K562 (cell line): Measurements from ENCODE around the gene IRF5. TPM values are rescaled to one million over a fixed set of nuclear protein-coding genes. Genes with fewer than 3 reads are reported as not detected.
A peak's percentile ranks its signal among the peaks of the same experiment; 100 is the strongest.

ENCODE experiments used
- ATAC-seq: fragments of 200-7000 bp; cut with Tn5 transposase; 3 replicates; pipeline ENCODE4 v1.9.1; 2020; ENCODE audit warnings: moderate library complexity
- BruUV-seq: library from RNA; stranded (reverse); fragments of 400-500 nt; replicated peaks from 2 replicates; lab custom pipeline; 2021; lab: Mats Ljungman, UMichigan
- CTCF ChIA-PET: fragments of 300-600 bp; formaldehyde crosslinking; extraction: SDS; loops from one replicate; lab custom pipeline; 2021; ENCODE audit warnings: low intra/inter-chr PET ratio; lab: Yijun Ruan, JAX
- POLR2A ChIA-PET: fragments of 300-600, 350-650 bp; sonication (Branson Sonifier 250); formaldehyde crosslinking; extraction: SDS; loops from one replicate; lab custom pipeline; 2021; ENCODE audit warnings: antibody characterized with exemption, inconsistent platforms; lab: Yijun Ruan, JAX
- DNase-seq, 4 experiments: peaks; one replicate each; pipeline versions ENCODE4 v3.0.0 to v3.0.0-alpha.2; 2011 to 2018; ENCODE audit warnings: low spot score in 3 of 4, mixed read lengths in 3 of 4; ENCODE audit errors: extremely low read depth in 1 of 4
- FAIRE-seq: peaks from 2 replicates; lab custom pipeline; 2011; peaks lifted over from hg19 to GRCh38; lab: Jason Lieb, UNC
- H2AFZ ChIP-seq: 2 replicates; pipeline ENCODE4 v1.6.0; 2011; ENCODE audit warnings: low read depth, low read length, control low read depth, inconsistent platforms
- H3K27ac ChIP-seq: fragments of 200-600 bp; 3 replicates; pipeline ENCODE4 v1.8.0; 2011; ENCODE audit warnings: low read depth, mild to moderate bottlenecking, control low read depth, inconsistent platforms, low read length, moderate library complexity, mixed read lengths; ENCODE audit errors: extremely low read depth
- H3K27me3 ChIP-seq, 2 experiments: fragments of 300-600 bp in 1 of 2; 2 replicates in 1 of 2; 3 replicates in 1 of 2; pipeline versions ENCODE4 v1.6.0 to v1.8.0; 2011; ENCODE audit warnings: inconsistent platforms in 2 of 2, low read length in 2 of 2, mild to moderate bottlenecking in 1 of 2, mixed read lengths in 1 of 2, moderate library complexity in 1 of 2; ENCODE audit not compliant: control insufficient read depth in 2 of 2, insufficient read depth in 2 of 2
- H3K36me3 ChIP-seq: fragments of 300-600 bp; 3 replicates; pipeline ENCODE4 v1.8.0; 2011; ENCODE audit warnings: mild to moderate bottlenecking, low read length, inconsistent platforms; ENCODE audit not compliant: control insufficient read depth, insufficient read depth
- H3K4me1 ChIP-seq, 2 experiments: fragments of 200-600 bp in 1 of 2; replicated peaks in 1 of 2; 2 replicates in 1 of 2; 3 replicates in 1 of 2; pipeline versions ENCODE4 v1.5.1 to v1.8.0; 2011; ENCODE audit warnings: inconsistent platforms in 2 of 2, low read length in 2 of 2, mild to moderate bottlenecking in 1 of 2, mixed read lengths in 1 of 2, moderate library complexity in 1 of 2; ENCODE audit not compliant: control insufficient read depth in 2 of 2, insufficient read depth in 2 of 2
- H3K4me2 ChIP-seq: 2 replicates; pipeline ENCODE4 v1.6.1; 2011; ENCODE audit warnings: low read length, control low read depth, inconsistent platforms, mixed read lengths; ENCODE audit not compliant: insufficient read depth
- H3K4me3 ChIP-seq: fragments of 200-600 bp; sonication (generic), shearing (Covaris generic); 2 replicates; pipeline ENCODE4 v1.5.1; 2016; ENCODE audit warnings: control low read depth, inconsistent platforms
- H3K79me2 ChIP-seq: fragments of 200-600 bp; 3 replicates; pipeline ENCODE4 v1.8.0; 2011; ENCODE audit warnings: low read length, inconsistent platforms; ENCODE audit not compliant: control insufficient read depth, insufficient read depth
- H3K9ac ChIP-seq, 2 experiments: 2 replicates each; pipeline versions ENCODE4 v1.6.0 to v1.6.1; 2011; ENCODE audit warnings: low read depth in 2 of 2, low read length in 2 of 2, control low read depth in 1 of 2, inconsistent platforms in 1 of 2, mild to moderate bottlenecking in 1 of 2, mixed read lengths in 1 of 2; ENCODE audit not compliant: insufficient read depth in 1 of 2
- H3K9me1 ChIP-seq: one replicate; pipeline ENCODE4 v1.6.0; 2011; ENCODE audit warnings: inconsistent platforms, mild to moderate bottlenecking, low read length, moderate library complexity; ENCODE audit not compliant: control insufficient read depth, insufficient read depth
- H3K9me3 ChIP-seq: replicated peaks from 2 replicates; pipeline ENCODE4 v1.5.1; 2011; ENCODE audit warnings: low read depth, low read length, inconsistent platforms; ENCODE audit not compliant: control insufficient read depth, insufficient read depth
- H4K20me1 ChIP-seq: replicated peaks from 2 replicates; pipeline ENCODE4 v1.6.1; 2011; ENCODE audit warnings: low read length, inconsistent platforms, mixed read lengths; ENCODE audit not compliant: control insufficient read depth, insufficient read depth
- ASH1L ChIP-seq: fragments of 450-650 bp; IDR thresholded peaks from 2 replicates; pipeline ENCODE4 v1.6.1; 2018; ENCODE audit warnings: borderline replicate concordance, mild to moderate bottlenecking, low read depth; ENCODE audit not compliant: partially characterized antibody
- JUNB ChIP-seq: fragments of 450-650 bp; formaldehyde crosslinking; conservative IDR thresholded peaks from 2 replicates; pipeline ENCODE4 v1.4.0; 2020; ENCODE audit warnings: mild to moderate bottlenecking
- KAT7 ChIP-seq: sonication (generic); formaldehyde crosslinking; IDR thresholded peaks from 2 replicates; pipeline ENCODE4 v1.8.0; 2022; ENCODE audit warnings: missing genetic modification reagents, mild to moderate bottlenecking, borderline replicate concordance
- MAFG ChIP-seq: fragments of 450-650 bp; conservative IDR thresholded peaks from 2 replicates; pipeline ENCODE4 v1.6.1; 2016; ENCODE audit warnings: missing genetic modification characterization, missing compliant biosample characterization
- NFYB ChIP-seq: IDR thresholded peaks from 2 replicates; pipeline ENCODE4 v1.6.1; 2011; ENCODE audit warnings: mild to moderate bottlenecking, moderate library complexity; ENCODE audit not compliant: insufficient read length; ENCODE audit errors: extremely low read depth
- POLR2A ChIP-seq: fragments of 450-650 bp; conservative IDR thresholded peaks from 2 replicates; pipeline ENCODE4 v1.6.1; 2016
- SPI1 ChIP-seq: IDR thresholded peaks from 2 replicates; pipeline ENCODE4 v1.6.1; 2011; ENCODE audit warnings: low read depth, low read length, control low read depth, borderline replicate concordance
- TAF15 ChIP-seq: fragments of 200-400 bp; formaldehyde crosslinking; IDR thresholded peaks from 2 replicates; pipeline ENCODE4 v1.6.1; 2017; ENCODE audit warnings: mild to moderate bottlenecking, low read depth, low read length, moderate library complexity
- TBL1XR1 ChIP-seq, 2 experiments: IDR thresholded peaks; 2 replicates each; pipeline ENCODE4 v1.6.1; 2012; ENCODE audit warnings: improper control_type of control experiment in 2 of 2, low read length in 2 of 2, mild to moderate bottlenecking in 1 of 2
- ZNF583 ChIP-seq: fragments of 250-450 bp; sonication (Bioruptor Pico); IDR thresholded peaks from 2 replicates; pipeline ENCODE4 v1.4.0; 2020
- WGBS: fragments of 100-300 bp; shearing (Covaris generic); methylation state at CpG from one replicate; pipeline ENCODE4 v1.1.6; 2016; ENCODE audit warnings: low coverage, mixed read lengths; ENCODE audit not compliant: insufficient coverage; ENCODE audit errors: missing lambda C conversion rate; 5-methylcytosine and 5-hydroxymethylcytosine counted together
- in situ Hi-C: fragments of 300-500 bp; cut with MboI; formaldehyde crosslinking; loops from 4 replicates; pipeline ENCODE4 v1.15.0; 2018; ENCODE audit warnings: inconsistent platforms, mixed read lengths
- intact Hi-C: fragments of 100-400 bp; cut with micrococcal nuclease; formaldehyde crosslinking; loops from 2 replicates; pipeline ENCODE4 v1.14.2; 2022
- polyA plus RNA-seq, 8 experiments: library from polyadenylated mRNA; depleted of rRNA in 4 of 8; stranded (reverse) in 5 of 8; unstranded in 3 of 8; fragments of >200 nt; fragmentation: Nextera tagmentation in 2 of 8; fragmentation: Illumina TruSeq in 1 of 8; extraction: Ambion mirVana in 2 of 8; extraction: Trizol in 1 of 8; gene quantifications; 2 replicates each; pipeline versions ENCODE4 v1.2.1 to v1.2.3, GENCODE V29; 2011 to 2014; ENCODE audit warnings: inconsistent platforms in 1 of 8, missing spikeins in 1 of 8
- total RNA-seq, 7 experiments: library from RNA; depleted of rRNA in 6 of 7; stranded (reverse); fragments of >200 nt in 6 of 7; fragmentation: Illumina TruSeq in 2 of 7; extraction: Trizol in 2 of 7; gene quantifications; 2 replicates each; pipeline versions ENCODE4 v1.2.1 to v1.2.3, GENCODE V29; 2011 to 2021; ENCODE audit warnings: low replicate concordance in 1 of 7
- TF ChIP-seq, protein P1 (sequence below), 2 experiments: fragments of 450-650 bp; IDR thresholded peaks; 2 replicates each; pipeline ENCODE4 v1.6.1; 2016; ENCODE audit warnings: mild to moderate bottlenecking in 2 of 2, borderline replicate concordance in 1 of 2, low read depth in 1 of 2, moderate library complexity in 1 of 2

IRF5 gene
- total and polyA plus RNA-seq, 9 of the 15 experiments (the other 6 are each of a cell fraction or from before 2014, with no cell fraction given): 0.04 TPM; not detected in 8

DNA sequence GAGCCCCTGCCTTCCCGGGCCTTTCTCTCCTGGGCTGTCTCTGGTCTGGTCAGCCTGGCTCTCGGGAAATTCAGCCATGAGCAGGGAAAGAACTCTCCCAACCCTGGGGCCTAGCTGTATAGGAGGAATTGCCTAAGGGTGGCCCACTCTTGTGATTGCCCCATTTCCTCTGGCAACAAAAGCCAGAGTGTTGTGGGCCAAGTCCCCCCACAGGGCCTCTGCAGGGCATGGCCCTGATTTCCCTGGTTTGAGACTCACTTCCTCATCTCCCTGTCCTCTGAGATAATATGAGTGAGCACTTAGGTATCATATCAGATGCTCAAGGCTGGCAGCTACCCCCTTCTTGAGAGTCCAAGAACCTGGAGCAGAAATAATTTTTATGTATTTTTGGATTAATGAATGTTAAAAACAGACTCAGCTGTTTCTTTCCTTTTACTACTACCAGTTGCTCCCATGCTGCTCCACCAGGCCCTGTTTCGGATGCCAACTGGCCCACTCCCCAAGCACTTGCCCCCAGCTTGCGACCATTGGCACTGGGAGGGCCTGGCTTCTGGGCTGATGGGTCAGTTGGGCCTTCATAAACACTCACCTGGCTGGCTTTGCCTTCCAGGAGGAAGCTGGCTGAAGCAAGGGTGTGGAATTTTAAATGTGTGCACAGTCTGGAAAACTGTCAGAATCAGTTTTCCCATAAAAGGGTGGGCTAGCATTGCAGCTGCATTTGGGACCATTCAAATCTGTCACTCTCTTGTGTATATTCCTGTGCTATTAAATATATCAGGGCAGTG lies 11.4 kb downstream of the IRF5 start:
- CTCF ChIA-PET: no interaction called here
- Histone ChIP-seq H3K9me1 (no peaks in the 10 kb centered on the region), H3K27me3 (peaks cover 20 to 26% of the 10 kb centered on the region in 2 experiments; a peak in 4 of 5 replicates), H3K9me3 (no peaks in the 10 kb centered on the region), H3K9ac (peak overlapping the region in 1 of 2 experiments; percentile 13; a peak in 1 of 4 replicates), H3K36me3 (peaks cover 27% of the 10 kb centered on the region; the same call in 2 of the 3 replicates), H3K4me3 (no peak overlapping the region), H3K4me2 (no peak overlapping the region), H3K79me2 (no peaks in the 10 kb centered on the region), H2AFZ (no peak overlapping the region), H3K27ac (no peak overlapping the region), H3K4me1 (peaks cover 0 to 21% of the 10 kb centered on the region in 2 experiments; a peak in 2 of 5 replicates), H4K20me1 (peaks cover 3% of the 10 kb centered on the region)
- WGBS: 93% methylated on average over 3 of the region's 4 CpGs
- FAIRE-seq (no peak), ATAC-seq (peak; percentile 4; the same call in 2 of the 3 replicates), DNase-seq (no peak)
- intact Hi-C loops: no loop called here
- POLR2A ChIA-PET: interaction anchor here (0.6 to 4.5 kb wide), 9 partner anchors 9 to 526 kb away, joined by 3 to 28 read pairs (median 3); no protein-coding TSS in a partner anchor
- BruUV-seq: no TSS peak
- in situ Hi-C loops: no loop called here
- no peak for TF ChIP-seq TAF15
- TF ChIP-seq ASH1L: no peak
- TF ChIP-seq ZNF583 (CRISPR knock-in tag): no peak
- no peak for TF ChIP-seq JUNB (CRISPR knock-in tag)
- peak; percentile 7; the same call in 1 of the 2 replicates for TF ChIP-seq POLR2A
- TF ChIP-seq KAT7 (CRISPR knock-in tag): no peak
- TF ChIP-seq NFYB: no peak
- no peak for TF ChIP-seq TBL1XR1 (IDR thresholded peaks at IDR 0.05; ENCODE audit: low read length in 2 of 2)
- TF ChIP-seq, protein P1, sequence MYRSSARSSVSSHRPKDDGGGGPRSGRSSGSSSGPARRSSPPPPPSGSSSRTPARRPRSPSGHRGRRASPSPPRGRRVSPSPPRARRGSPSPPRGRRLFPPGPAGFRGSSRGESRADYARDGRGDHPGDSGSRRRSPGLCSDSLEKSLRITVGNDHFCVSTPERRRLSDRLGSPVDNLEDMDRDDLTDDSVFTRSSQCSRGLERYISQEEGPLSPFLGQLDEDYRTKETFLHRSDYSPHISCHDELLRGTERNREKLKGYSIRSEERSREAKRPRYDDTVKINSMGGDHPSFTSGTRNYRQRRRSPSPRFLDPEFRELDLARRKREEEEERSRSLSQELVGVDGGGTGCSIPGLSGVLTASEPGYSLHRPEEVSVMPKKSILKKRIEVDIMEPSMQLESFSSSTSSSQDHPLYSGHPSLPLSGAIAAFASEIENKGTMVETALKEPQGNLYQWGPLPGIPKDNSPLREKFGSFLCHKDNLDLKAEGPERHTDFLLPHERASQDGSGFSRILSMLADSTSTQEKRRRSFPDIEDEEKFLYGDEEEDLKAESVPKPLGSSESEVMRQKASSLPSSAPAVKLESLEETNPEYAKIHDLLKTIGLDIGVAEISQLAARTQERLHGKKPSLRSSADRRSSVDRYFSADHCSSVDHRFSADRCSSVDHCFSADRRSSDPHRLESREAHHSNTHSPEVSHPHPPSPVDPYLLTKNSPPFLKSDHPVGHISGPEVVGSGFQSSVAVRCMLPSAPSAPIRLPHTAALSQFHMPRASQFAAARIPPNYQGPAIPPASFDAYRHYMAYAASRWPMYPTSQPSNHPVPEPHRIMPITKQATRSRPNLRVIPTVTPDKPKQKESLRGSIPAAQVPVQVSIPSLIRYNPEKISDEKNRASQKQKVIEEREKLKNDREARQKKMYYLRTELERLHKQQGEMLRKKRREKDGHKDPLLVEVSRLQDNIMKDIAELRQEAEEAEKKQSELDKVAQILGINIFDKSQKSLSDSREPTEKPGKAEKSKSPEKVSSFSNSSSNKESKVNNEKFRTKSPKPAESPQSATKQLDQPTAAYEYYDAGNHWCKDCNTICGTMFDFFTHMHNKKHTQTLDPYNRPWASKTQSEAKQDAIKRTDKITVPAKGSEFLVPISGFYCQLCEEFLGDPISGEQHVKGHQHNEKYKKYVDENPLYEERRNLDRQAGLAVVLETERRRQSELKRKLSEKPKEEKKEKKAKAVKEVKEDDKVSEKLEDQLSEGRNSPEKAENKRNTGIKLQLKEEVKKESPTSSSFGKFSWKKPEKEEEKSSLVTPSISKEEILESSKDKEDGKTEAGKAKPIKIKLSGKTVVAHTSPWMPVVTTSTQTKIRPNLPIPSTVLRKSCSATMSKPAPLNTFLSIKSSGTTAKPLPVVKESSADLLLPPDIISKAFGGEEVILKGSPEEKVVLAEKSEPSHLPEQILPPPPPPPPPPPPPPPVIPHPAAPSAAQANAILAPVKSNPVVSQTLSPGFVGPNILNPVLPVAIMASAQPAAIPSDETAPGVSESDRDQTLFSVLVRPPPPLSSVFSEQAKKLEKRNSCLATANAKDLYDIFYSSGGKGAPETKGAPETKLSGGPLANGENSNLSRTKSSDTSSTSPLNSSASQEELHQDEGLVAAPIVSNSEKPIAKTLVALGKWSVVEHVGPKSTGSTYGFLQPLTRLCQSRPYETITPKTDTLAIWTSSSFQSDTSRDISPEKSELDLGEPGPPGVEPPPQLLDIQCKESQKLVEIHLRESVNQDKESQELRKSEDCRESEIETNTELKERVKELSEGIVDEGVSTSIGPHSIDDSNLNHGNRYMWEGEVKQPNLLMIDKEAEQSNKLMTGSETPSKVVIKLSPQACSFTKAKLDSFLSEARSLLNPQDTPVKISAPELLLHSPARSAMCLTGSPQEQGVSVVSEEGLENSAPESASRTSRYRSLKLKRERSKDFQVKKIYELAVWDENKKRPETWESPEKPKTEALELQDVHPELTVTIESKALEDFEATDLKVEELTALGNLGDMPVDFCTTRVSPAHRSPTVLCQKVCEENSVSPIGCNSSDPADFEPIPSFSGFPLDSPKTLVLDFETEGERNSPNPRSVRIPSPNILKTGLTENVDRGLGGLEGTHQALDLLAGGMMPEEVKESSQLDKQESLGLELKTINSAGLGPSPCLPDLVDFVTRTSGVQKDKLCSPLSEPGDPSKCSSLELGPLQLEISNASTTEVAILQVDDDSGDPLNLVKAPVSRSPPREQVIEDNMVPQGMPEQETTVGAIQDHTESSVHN (IDR thresholded peaks at IDR 0.05; ENCODE audit: borderline replicate concordance in 1 of 2, low read depth in 1 of 2): no peak
- no peak for TF ChIP-seq MAFG (tag)
- TF ChIP-seq SPI1: 0 out of 2 replicates have a peak, but pooled peaks have one; percentile 10
